Lower leg skin (tissue), 3 donors: Measurements from ENCODE around the gene AHR.

Experiments used
- CTCF ChIP-seq, 3 donors: fragments of 450-650 bp; IDR thresholded peaks; one replicate each; pipeline ENCODE4 v1.5.1; 2016; ENCODE audit warnings: antibody characterized with exemption in 3 of 3, mild to moderate bottlenecking in 3 of 3, moderate library complexity in 2 of 3
- POLR2A ChIP-seq, 2 donors: fragments of 450-650 bp; IDR thresholded peaks; one replicate each; pipeline ENCODE4 v1.6.1; 2016 to 2017; ENCODE audit warnings: antibody characterized with exemption in 2 of 2, mild to moderate bottlenecking in 1 of 2, moderate library complexity in 1 of 2

GRCh38 chr7:17347401-17347800, 48.9 kb downstream of the AHR start:
- TF ChIP-seq CTCF (IDR thresholded peaks at IDR 0.05) (no peak), POLR2A (IDR thresholded peaks at IDR 0.05) (no peak)
